H1 (cell line): ENCODE measurements around the gene TRIM9. TPM values are rescaled to one million over a fixed set of nuclear protein-coding genes. Genes with fewer than 3 reads are reported as not detected.

ENCODE experiments used
- CTCF ChIA-PET: fragments of 300-600 bp; sonication (Branson Sonifier 250); formaldehyde crosslinking; loops from one replicate; lab custom pipeline; 2021; ENCODE audit not compliant: partially characterized antibody; lab: Charles Lee
- POLR2A ChIA-PET: fragments of 300-600 bp; sonication (Branson Sonifier 250); formaldehyde crosslinking; loops from one replicate; lab custom pipeline; 2021; ENCODE audit warnings: inconsistent platforms; ENCODE audit not compliant: partially characterized antibody; lab: Charles Lee
- DNase-seq, 2 experiments: peaks; one replicate each; pipeline versions ENCODE4 v3.0.0 to v3.0.0-alpha.2; 2010 to 2022; ENCODE audit warnings: low spot score in 2 of 2, low read depth in 1 of 2, mixed read lengths in 1 of 2
- FAIRE-seq: peaks from 2 replicates; lab custom pipeline; 2011; peaks lifted over from hg19 to GRCh38; lab: Jason Lieb, UNC
- H2AFZ ChIP-seq: 2 replicates; pipeline ENCODE4 v1.8.1; 2012; ENCODE audit warnings: low read length, inconsistent platforms
- H2AK5ac ChIP-seq: 2 replicates; pipeline ENCODE4 v1.6.1; 2013; ENCODE audit warnings: low read depth, low read length
- H2BK120ac ChIP-seq: replicated peaks from 2 replicates; pipeline ENCODE3; 2013; ENCODE audit warnings: low read depth, low read length, inconsistent platforms
- H2BK12ac ChIP-seq: 2 replicates; pipeline ENCODE4 v1.6.1; 2013; ENCODE audit warnings: low read depth, low read length
- H2BK15ac ChIP-seq: 2 replicates; pipeline ENCODE4 v1.6.1; 2013; ENCODE audit warnings: low read length
- H2BK20ac ChIP-seq: 2 replicates; pipeline ENCODE4 v1.6.1; 2013; ENCODE audit warnings: low read length
- H2BK5ac ChIP-seq: 2 replicates; pipeline ENCODE4 v1.6.1; 2013; ENCODE audit warnings: low read depth, low read length
- H3K14ac ChIP-seq: 2 replicates; pipeline ENCODE4 v1.6.1; 2013; ENCODE audit warnings: inconsistent platforms; ENCODE audit not compliant: insufficient read length
- H3K18ac ChIP-seq: 2 replicates; pipeline ENCODE4 v1.6.1; 2013; ENCODE audit warnings: low read length; ENCODE audit errors: extremely low read depth
- H3K23ac ChIP-seq: 2 replicates; pipeline ENCODE4 v1.6.1; 2013; ENCODE audit warnings: inconsistent platforms; ENCODE audit not compliant: insufficient read length
- H3K23me2 ChIP-seq: 2 replicates; pipeline ENCODE4 v1.6.1; 2013; ENCODE audit warnings: low read depth, low read length
- H3K27ac ChIP-seq: 2 replicates; pipeline ENCODE4 v1.6.1; 2011; ENCODE audit warnings: low read depth, low read length, inconsistent platforms
- H3K27me3 ChIP-seq, 4 experiments: replicated peaks in 1 of 4; 1 replicate in 1 of 4; 2 replicates in 3 of 4; pipeline versions ENCODE4 v1.6.1 to v1.8.1; 2011 to 2013; ENCODE audit warnings: low read length in 3 of 4, mild to moderate bottlenecking in 3 of 4, inconsistent platforms in 2 of 4, mixed read lengths in 2 of 4, moderate library complexity in 1 of 4; ENCODE audit not compliant: control insufficient read depth in 3 of 4, insufficient read depth in 3 of 4; ENCODE audit errors: extremely low read depth in 1 of 4
- H3K36me3 ChIP-seq, 4 experiments: 2 replicates each; pipeline versions ENCODE4 v1.6.1 to v1.8.1; 2011 to 2013; ENCODE audit warnings: mild to moderate bottlenecking in 4 of 4, low read length in 3 of 4, moderate library complexity in 2 of 4, control low read depth in 1 of 4, inconsistent platforms in 1 of 4; ENCODE audit not compliant: insufficient read depth in 4 of 4, control insufficient read depth in 2 of 4
- H3K4ac ChIP-seq: replicated peaks from 2 replicates; pipeline ENCODE3; 2013; ENCODE audit warnings: low read length, low read depth, mixed read lengths, inconsistent platforms; ENCODE audit not compliant: insufficient read length
- H3K4me1 ChIP-seq, 4 experiments: replicated peaks in 1 of 4; 1 replicate in 1 of 4; 2 replicates in 3 of 4; pipeline versions ENCODE4 v1.6.1 to v1.8.1; 2011 to 2013; ENCODE audit warnings: low read length in 3 of 4, inconsistent platforms in 2 of 4, mixed read lengths in 1 of 4; ENCODE audit not compliant: insufficient read depth in 4 of 4, control insufficient read depth in 3 of 4
- H3K4me2 ChIP-seq, 2 experiments: 2 replicates each; pipeline versions ENCODE4 v1.6.1 to v1.8.1; 2011 to 2013; ENCODE audit warnings: low read depth in 2 of 2, low read length in 2 of 2, control low read depth in 1 of 2, inconsistent platforms in 1 of 2, mild to moderate bottlenecking in 1 of 2; ENCODE audit not compliant: insufficient read depth in 1 of 2
- H3K4me3 ChIP-seq, 4 experiments: fragments of 200-600, 300-600 bp in 1 of 4; sonication (generic), shearing (Covaris generic), sonication (Bioruptor Twin) in 1 of 4; 2 replicates each; pipeline versions ENCODE4 v1.5.1 to v1.8.1; 2011 to 2016; ENCODE audit warnings: low read length in 4 of 4, low read depth in 3 of 4, control low read depth in 2 of 4, inconsistent platforms in 2 of 4, mild to moderate bottlenecking in 2 of 4, mixed read lengths in 1 of 4, moderate library complexity in 1 of 4; ENCODE audit not compliant: insufficient read depth in 2 of 4; ENCODE audit errors: extremely low read depth in 1 of 4
- H3K56ac ChIP-seq: replicated peaks from 2 replicates; pipeline ENCODE3; 2013; ENCODE audit warnings: low read depth, mild to moderate bottlenecking, mixed read lengths, low read length, inconsistent platforms; ENCODE audit not compliant: insufficient read length
- H3K79me1 ChIP-seq: 2 replicates; pipeline ENCODE4 v1.6.1; 2013; ENCODE audit warnings: low read depth, low read length, control low read depth
- H3K79me2 ChIP-seq, 2 experiments: 2 replicates each; pipeline versions ENCODE4 v1.6.1 to v1.8.1; 2012 to 2013; ENCODE audit warnings: low read length in 2 of 2, mild to moderate bottlenecking in 2 of 2, inconsistent platforms in 1 of 2; ENCODE audit not compliant: insufficient read depth in 2 of 2, control insufficient read depth in 1 of 2
- H3K9ac ChIP-seq, 4 experiments: replicated peaks in 1 of 4; 1 replicate in 1 of 4; 2 replicates in 3 of 4; pipeline versions ENCODE4 v1.6.1 to v1.8.1; 2011 to 2013; ENCODE audit warnings: low read depth in 3 of 4, low read length in 3 of 4, control low read depth in 2 of 4, mild to moderate bottlenecking in 2 of 4, moderate library complexity in 2 of 4, inconsistent platforms in 1 of 4; ENCODE audit errors: extremely low read depth in 1 of 4
- H3K9me3 ChIP-seq, 2 experiments: 2 replicates each; pipeline versions ENCODE4 v1.6.1 to v1.8.1; 2012 to 2013; ENCODE audit warnings: mild to moderate bottlenecking in 2 of 2, moderate library complexity in 2 of 2, control low read depth in 1 of 2, inconsistent platforms in 1 of 2, low read depth in 1 of 2, low read length in 1 of 2, mixed read lengths in 1 of 2; ENCODE audit not compliant: insufficient read depth in 2 of 2
- H4K20me1 ChIP-seq, 2 experiments: replicated peaks in 1 of 2; 2 replicates each; pipeline versions ENCODE3 to v1.8.1; 2011 to 2013; ENCODE audit warnings: inconsistent platforms in 2 of 2, low read length in 2 of 2, mild to moderate bottlenecking in 1 of 2; ENCODE audit not compliant: insufficient read depth in 2 of 2, control insufficient read depth in 1 of 2
- H4K5ac ChIP-seq: 2 replicates; pipeline ENCODE4 v1.6.1; 2013; ENCODE audit warnings: low read length, low read depth, mixed read lengths, inconsistent platforms; ENCODE audit not compliant: insufficient read length
- H4K8ac ChIP-seq: 2 replicates; pipeline ENCODE4 v1.8.0; 2013; ENCODE audit warnings: mild to moderate bottlenecking, moderate library complexity, low read length, inconsistent platforms; ENCODE audit not compliant: insufficient read depth; ENCODE audit errors: extremely low read depth
- H4K91ac ChIP-seq: replicated peaks from 2 replicates; pipeline ENCODE3; 2013; ENCODE audit warnings: low read length, mixed read lengths, inconsistent platforms; ENCODE audit not compliant: insufficient read length
- CREB1 ChIP-seq: IDR thresholded peaks from 2 replicates; pipeline ENCODE4 v1.6.1; 2012; ENCODE audit warnings: inconsistent platforms
- GTF2F1 ChIP-seq: IDR thresholded peaks from 2 replicates; pipeline ENCODE4 v1.6.1; 2012; ENCODE audit warnings: low read depth, low read length, improper control_type of control experiment, borderline replicate concordance
- RAD21 ChIP-seq, 2 experiments: IDR thresholded peaks in 1 of 2; conservative IDR thresholded peaks in 1 of 2; 2 replicates each; pipeline ENCODE4 v1.6.1; 2011; ENCODE audit warnings: low read depth in 2 of 2, low read length in 2 of 2, improper control_type of control experiment in 1 of 2, inconsistent platforms in 1 of 2, mild to moderate bottlenecking in 1 of 2, moderate library complexity in 1 of 2
- TAF1 ChIP-seq: IDR thresholded peaks from 2 replicates; pipeline ENCODE4 v1.6.1; 2011; ENCODE audit warnings: mild to moderate bottlenecking, low read depth, low read length
- whole genome bisulfite sequencing, 2 experiments: shearing (Covaris generic) in 1 of 2; methylation state at CpG; one replicate each; pipeline versions ENCODE4 v1.1.6 to v1.1.7; 2013 to 2015; ENCODE audit warnings: low lambda C conversion rate in 2 of 2, mixed read lengths in 2 of 2, inconsistent platforms in 1 of 2, low coverage in 1 of 2, missing lambda C conversion rate in 1 of 2; ENCODE audit not compliant: insufficient replicate concordance in 2 of 2, insufficient coverage in 1 of 2, insufficient read length in 1 of 2; ENCODE audit errors: extremely low coverage in 1 of 2, missing lambda C conversion rate in 1 of 2; 5-methylcytosine and 5-hydroxymethylcytosine counted together
- polyA plus RNA-seq, 7 experiments: library from polyadenylated mRNA; depleted of rRNA in 3 of 7; stranded (reverse) in 5 of 7; unstranded in 2 of 7; fragments of >200 nt in 5 of 7; fragments of 200-250 nt in 2 of 7; gene quantifications; 1 replicate in 5 of 7; 2 replicates in 1 of 7; 4 replicates in 1 of 7; pipeline versions ENCODE4 v1.2.1 to v1.2.3, GENCODE V29; 2011 to 2013; ENCODE audit warnings: missing spikeins in 2 of 7, mixed read lengths in 2 of 7
- total RNA-seq: library from RNA; stranded (reverse); fragmentation: NEBNext Ultra II Directional; extraction: Animal tissue kit (Norgen Biotek cat#: 25700); gene quantifications from 2 replicates; pipeline ENCODE4 v1.2.1, GENCODE V29; 2021
- TF ChIP-seq, protein P1 (sequence below), 3 experiments: IDR thresholded peaks; 1 replicate in 2 of 3; 2 replicates in 1 of 3; pipeline versions ENCODE4 v1.5.1 to v1.6.1; 2011; ENCODE audit warnings: low read length in 3 of 3, mild to moderate bottlenecking in 3 of 3, inconsistent platforms in 2 of 3, low read depth in 1 of 3, moderate library complexity in 1 of 3; ENCODE audit not compliant: insufficient read depth in 1 of 3; ENCODE audit errors: control extremely low read depth in 1 of 3

Gene TRIM9
- total and polyA plus RNA-seq, 2 of the 8 experiments (the other 6 are each of a cell fraction or from before 2014, with no cell fraction given) = 2.7 to 5.4 TPM

DNA sequence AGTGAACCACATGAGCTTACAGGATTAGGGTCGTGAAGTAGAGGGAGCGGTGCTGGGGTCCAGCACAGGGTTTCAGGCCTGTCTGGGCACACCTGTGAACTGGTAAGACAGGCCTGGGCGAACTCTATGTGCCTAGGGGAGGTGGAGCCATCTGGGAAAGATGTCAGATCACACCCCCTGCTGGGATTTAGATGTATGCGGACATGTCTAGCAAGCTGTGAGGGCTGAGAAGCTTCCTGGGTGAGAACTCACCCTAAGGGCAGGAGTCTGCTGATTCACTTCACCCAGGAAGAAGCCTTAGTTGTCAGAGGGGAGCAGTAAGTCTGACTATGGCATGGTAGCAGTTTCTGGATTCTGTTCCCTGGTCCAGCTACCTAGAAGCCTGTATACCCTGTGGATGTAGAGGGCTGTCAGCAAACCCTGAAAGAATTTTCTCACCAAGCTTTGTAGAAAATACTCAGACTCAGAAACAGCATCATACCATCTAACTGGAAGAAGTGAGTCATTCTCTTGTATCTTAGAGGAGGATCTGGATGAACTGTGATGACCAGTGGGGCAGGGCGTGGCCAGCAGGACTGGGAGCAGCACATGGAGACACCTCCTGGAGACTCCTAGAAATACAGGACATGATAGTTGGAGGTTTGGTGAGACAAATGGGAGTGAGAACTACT lies 139.4 kb downstream of the TRIM9 start:
- peaks cover 0 to 5% (median 2%) of the 10 kb centered on the region in 4 experiments; a peak in 3 of 7 replicates for H3K4me1 ChIP-seq
- peak overlapping the region; percentile 48 for H2BK120ac ChIP-seq
- no peak overlapping the region for H4K5ac ChIP-seq
- no peak overlapping the region for H2BK15ac ChIP-seq
- no peak for TF ChIP-seq CREB1
- TF ChIP-seq, protein P1, sequence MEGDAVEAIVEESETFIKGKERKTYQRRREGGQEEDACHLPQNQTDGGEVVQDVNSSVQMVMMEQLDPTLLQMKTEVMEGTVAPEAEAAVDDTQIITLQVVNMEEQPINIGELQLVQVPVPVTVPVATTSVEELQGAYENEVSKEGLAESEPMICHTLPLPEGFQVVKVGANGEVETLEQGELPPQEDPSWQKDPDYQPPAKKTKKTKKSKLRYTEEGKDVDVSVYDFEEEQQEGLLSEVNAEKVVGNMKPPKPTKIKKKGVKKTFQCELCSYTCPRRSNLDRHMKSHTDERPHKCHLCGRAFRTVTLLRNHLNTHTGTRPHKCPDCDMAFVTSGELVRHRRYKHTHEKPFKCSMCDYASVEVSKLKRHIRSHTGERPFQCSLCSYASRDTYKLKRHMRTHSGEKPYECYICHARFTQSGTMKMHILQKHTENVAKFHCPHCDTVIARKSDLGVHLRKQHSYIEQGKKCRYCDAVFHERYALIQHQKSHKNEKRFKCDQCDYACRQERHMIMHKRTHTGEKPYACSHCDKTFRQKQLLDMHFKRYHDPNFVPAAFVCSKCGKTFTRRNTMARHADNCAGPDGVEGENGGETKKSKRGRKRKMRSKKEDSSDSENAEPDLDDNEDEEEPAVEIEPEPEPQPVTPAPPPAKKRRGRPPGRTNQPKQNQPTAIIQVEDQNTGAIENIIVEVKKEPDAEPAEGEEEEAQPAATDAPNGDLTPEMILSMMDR (IDR thresholded peaks at IDR 0.05; ENCODE audit: control extremely low read depth in 1 of 3, insufficient read depth in 1 of 3, low read depth in 1 of 3, low read length in 3 of 3) = peak; percentile 29 to 52 (median 44)
- no peak for TF ChIP-seq GTF2F1
- TF ChIP-seq RAD21 (IDR thresholded peaks at IDR 0.05 in 1 of 2, conservative IDR thresholded peaks at IDR 0.05 in 1 of 2; ENCODE audit: low read depth in 2 of 2, low read length in 2 of 2) = peak; percentile 33 to 56; a peak in 3 of 4 replicates
- TF ChIP-seq TAF1 = no peak
- H3K56ac ChIP-seq = no peak overlapping the region
- H2BK20ac ChIP-seq = no peak overlapping the region
- no peak overlapping the region for H3K23ac ChIP-seq
- no peak overlapping the region for H3K4ac ChIP-seq
- no peak overlapping the region for H2AFZ ChIP-seq
- no peak overlapping the region for H3K4me2 ChIP-seq
- H3K79me2 ChIP-seq = no peaks in the 10 kb centered on the region
- H2BK12ac ChIP-seq = no peak overlapping the region
- no peak overlapping the region for H3K4me3 ChIP-seq
- no peak overlapping the region for H3K14ac ChIP-seq
- no peak overlapping the region for H4K91ac ChIP-seq
- H3K9ac ChIP-seq = no peak overlapping the region
- H3K27ac ChIP-seq = no peak overlapping the region
- peak; percentile 45 for FAIRE-seq
- H3K9me3 ChIP-seq = peaks cover 0 to 4% of the 10 kb centered on the region in 2 experiments; a peak in 1 of 4 replicates
- no peaks in the 10 kb centered on the region for H3K23me2 ChIP-seq
- H4K8ac ChIP-seq = no peak overlapping the region
- WGBS, 2 experiments = 84% methylated on average over 5 of the region's 5 CpGs; no CpG with 5 or more reads in 1 of the 2 experiments
- H3K18ac ChIP-seq = no peak overlapping the region
- no peaks in the 10 kb centered on the region for H3K36me3 ChIP-seq
- H4K20me1 ChIP-seq = no peaks in the 10 kb centered on the region
- POLR2A ChIA-PET = interaction anchor here (0.5 kb wide), 1 partner anchor 287 kb away, joined by 3 read pairs; no protein-coding TSS in a partner anchor
- DNase-seq = no peak
- H2BK5ac ChIP-seq = peak overlapping the region; percentile 19; the same call in 1 of the 2 replicates
- no peak overlapping the region for H2AK5ac ChIP-seq
- CTCF ChIA-PET = interaction anchor here (0.6 to 2.3 kb wide), 19 partner anchors 9 to 429 kb away, joined by 3 to 10 read pairs (median 4); no protein-coding TSS in a partner anchor
- no peaks in the 10 kb centered on the region for H3K27me3 ChIP-seq
- no peaks in the 10 kb centered on the region for H3K79me1 ChIP-seq
